Endothelial cell (in vitro differentiated cells): ENCODE measurements around the gene APOOL. TPM values are rescaled to one million over a fixed set of nuclear protein-coding genes. Genes with fewer than 3 reads are reported as not detected.
"Not testable (repeated sequence)": the region's sequence is repeated elsewhere in the genome, so short reads cannot be mapped to it uniquely, and the experiment has no call there.

ENCODE experiments used
- DNase-seq: peaks from one replicate; pipeline ENCODE4 v3.0.0; 2021; ENCODE audit warnings: low spot score
- H3K27ac Mint-ChIP-seq: one replicate; pipeline ENCODE4 v1.8.0; 2021; ENCODE audit warnings: mixed read lengths, inconsistent platforms; ENCODE audit not compliant: unreplicated experiment
- H3K27me3 Mint-ChIP-seq: one replicate; pipeline ENCODE4 v1.8.0; 2021; ENCODE audit warnings: mild to moderate bottlenecking, moderate library complexity, mixed read lengths, inconsistent platforms; ENCODE audit not compliant: unreplicated experiment
- H3K36me3 Mint-ChIP-seq: one replicate; pipeline ENCODE4 v1.8.0; 2021; ENCODE audit warnings: mild to moderate bottlenecking, low read depth, mixed read lengths, inconsistent platforms; ENCODE audit not compliant: unreplicated experiment
- H3K4me1 Mint-ChIP-seq: one replicate; pipeline ENCODE4 v1.8.0; 2021; ENCODE audit warnings: mild to moderate bottlenecking, mixed read lengths, inconsistent platforms; ENCODE audit not compliant: unreplicated experiment
- H3K4me3 Mint-ChIP-seq: one replicate; pipeline ENCODE4 v1.8.0; 2021; ENCODE audit warnings: mild to moderate bottlenecking, mixed read lengths, inconsistent platforms; ENCODE audit not compliant: unreplicated experiment
- H3K9me3 Mint-ChIP-seq: one replicate; pipeline ENCODE4 v1.8.0; 2021; ENCODE audit warnings: mixed read lengths, inconsistent platforms; ENCODE audit not compliant: unreplicated experiment
- total RNA-seq: library from RNA; stranded (reverse); fragmentation: NEBNext Ultra II Directional; extraction: Animal tissue kit (Norgen Biotek cat#: 25700); gene quantifications from one replicate; pipeline ENCODE4 v1.2.1, GENCODE V29; 2021; ENCODE audit not compliant: unreplicated experiment
- TF ChIP-seq, protein P1 (sequence below): fragments of 200-600 bp; sonication (generic); IDR thresholded peaks from one replicate; pipeline ENCODE4 v1.5.0; 2021; ENCODE audit warnings: antibody characterized with exemption; ENCODE audit not compliant: unreplicated experiment

Gene APOOL
- total RNA-seq, 1 donor from 2014 or later: 15.4 TPM

GRCh38 chrX:85001344-85001743 lies 2.3 kb upstream of the APOOL start:
- no peak overlapping the region for H3K4me3 Mint-ChIP-seq
- H3K27ac Mint-ChIP-seq: no peak overlapping the region
- DNase-seq: no peak
- TF ChIP-seq, protein P1, sequence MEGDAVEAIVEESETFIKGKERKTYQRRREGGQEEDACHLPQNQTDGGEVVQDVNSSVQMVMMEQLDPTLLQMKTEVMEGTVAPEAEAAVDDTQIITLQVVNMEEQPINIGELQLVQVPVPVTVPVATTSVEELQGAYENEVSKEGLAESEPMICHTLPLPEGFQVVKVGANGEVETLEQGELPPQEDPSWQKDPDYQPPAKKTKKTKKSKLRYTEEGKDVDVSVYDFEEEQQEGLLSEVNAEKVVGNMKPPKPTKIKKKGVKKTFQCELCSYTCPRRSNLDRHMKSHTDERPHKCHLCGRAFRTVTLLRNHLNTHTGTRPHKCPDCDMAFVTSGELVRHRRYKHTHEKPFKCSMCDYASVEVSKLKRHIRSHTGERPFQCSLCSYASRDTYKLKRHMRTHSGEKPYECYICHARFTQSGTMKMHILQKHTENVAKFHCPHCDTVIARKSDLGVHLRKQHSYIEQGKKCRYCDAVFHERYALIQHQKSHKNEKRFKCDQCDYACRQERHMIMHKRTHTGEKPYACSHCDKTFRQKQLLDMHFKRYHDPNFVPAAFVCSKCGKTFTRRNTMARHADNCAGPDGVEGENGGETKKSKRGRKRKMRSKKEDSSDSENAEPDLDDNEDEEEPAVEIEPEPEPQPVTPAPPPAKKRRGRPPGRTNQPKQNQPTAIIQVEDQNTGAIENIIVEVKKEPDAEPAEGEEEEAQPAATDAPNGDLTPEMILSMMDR: no peak
- no peaks in the 10 kb centered on the region for H3K9me3 Mint-ChIP-seq
- peaks cover 4% of the 10 kb centered on the region for H3K4me1 Mint-ChIP-seq
- H3K36me3 Mint-ChIP-seq: no peaks in the 10 kb centered on the region
- H3K27me3 Mint-ChIP-seq: no peaks in the 10 kb centered on the region

DNA sequence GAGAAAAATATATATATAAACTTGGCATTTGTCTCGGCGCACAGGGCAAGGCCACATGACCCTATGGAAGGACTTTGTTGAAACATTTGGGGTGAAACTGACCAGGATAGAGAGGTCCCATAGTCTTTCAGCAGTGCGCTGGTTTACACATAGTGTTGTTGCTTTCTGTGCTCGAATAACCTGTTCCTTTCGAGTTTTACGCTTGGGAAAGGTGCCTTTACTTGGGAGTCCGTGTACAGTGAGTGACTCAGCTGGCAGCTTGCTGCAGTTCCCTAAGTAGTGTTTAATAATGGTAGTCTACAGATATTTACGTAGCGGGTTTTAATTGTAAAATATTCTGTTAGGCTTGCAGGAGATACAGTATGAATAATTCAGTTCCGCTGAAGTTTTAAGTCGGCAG lies 578 bp downstream of the APOOL start:
- Mint-ChIP-seq H3K27ac (peak overlapping the region; percentile 65), H3K4me3 (peak overlapping the region; percentile 87), H3K27me3 (no peaks in the 10 kb centered on the region), H3K9me3 (no peaks in the 10 kb centered on the region), H3K4me1 (peaks cover 4% of the 10 kb centered on the region), H3K36me3 (no peaks in the 10 kb centered on the region)
- DNase-seq: no peak
- TF ChIP-seq, protein P1: no peak

- no peak for DNase-seq
- TF ChIP-seq, protein P1: no peak
- no peaks in the 10 kb centered on the region for H3K36me3 Mint-ChIP-seq
- no peak overlapping the region for H3K4me3 Mint-ChIP-seq
- no peaks in the 10 kb centered on the region for H3K9me3 Mint-ChIP-seq
- no peaks in the 10 kb centered on the region for H3K27me3 Mint-ChIP-seq
- H3K27ac Mint-ChIP-seq: no peak overlapping the region
- no peaks in the 10 kb centered on the region for H3K4me1 Mint-ChIP-seq
Observed at GRCh38 chrX:85012098-85012497, 8.4 kb downstream of the APOOL start.

DNA sequence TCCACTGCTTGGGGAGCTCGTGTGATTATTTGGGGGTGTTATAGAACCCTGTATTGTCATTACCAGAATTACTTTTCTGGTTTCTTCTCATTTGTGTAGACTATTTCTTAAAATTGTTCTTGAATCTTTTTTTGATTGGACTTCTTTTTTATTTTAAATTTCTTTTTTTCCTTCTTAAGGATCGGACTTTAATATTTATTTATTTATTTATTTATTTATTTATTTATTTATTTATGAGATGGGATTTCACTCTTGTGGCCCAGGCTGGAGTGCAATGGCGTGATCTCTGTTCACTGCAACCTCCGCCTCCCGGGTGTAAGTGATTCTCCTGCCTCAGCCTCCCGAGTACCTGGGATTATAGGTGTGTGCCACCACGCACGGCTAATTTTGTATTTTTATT lies 11.7 kb downstream of the APOOL start:
- not testable (repeated sequence) for H3K9me3 Mint-ChIP-seq, H3K27me3 Mint-ChIP-seq, H3K36me3 Mint-ChIP-seq, H3K27ac Mint-ChIP-seq, DNase-seq, H3K4me1 Mint-ChIP-seq, H3K4me3 Mint-ChIP-seq

DNA sequence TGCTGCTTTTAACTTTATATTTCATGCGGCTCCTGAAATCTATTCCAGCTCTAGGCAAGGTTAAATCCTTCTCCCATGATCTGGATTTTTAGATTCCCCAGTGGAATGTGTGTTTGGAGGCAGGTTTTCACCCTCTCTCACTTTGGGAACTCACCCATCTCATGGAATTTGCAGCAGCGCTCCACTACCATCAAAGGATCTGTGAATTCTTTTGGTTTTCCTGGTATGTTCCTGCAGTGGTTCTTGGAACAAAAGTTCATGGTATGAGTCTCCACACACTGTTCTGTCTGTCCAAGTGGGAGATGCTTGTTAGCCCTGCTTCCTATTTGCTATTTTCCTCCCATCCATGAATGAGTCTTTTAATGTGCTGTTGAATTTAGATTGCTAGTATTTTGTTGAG lies 14.0 kb downstream of the APOOL start:
- Mint-ChIP-seq H3K4me1 (peaks cover 4% of the 10 kb centered on the region), H3K27ac (no peak overlapping the region)

More for the DNA sequence above, 14.0 kb downstream of the APOOL start:
- no peak for DNase-seq
- Mint-ChIP-seq H3K9me3 (no peaks in the 10 kb centered on the region), H3K27me3 (peaks cover 2% of the 10 kb centered on the region), H3K36me3 (peaks cover 3% of the 10 kb centered on the region), H3K4me3 (no peak overlapping the region)
- TF ChIP-seq, protein P1: no peak
